Tibial nerve (tissue), 4 donors: ENCODE results near the gene NGEF. TPM values are rescaled to one million over a fixed set of nuclear protein-coding genes. Genes with fewer than 3 reads are reported as not detected.

ENCODE experiments used
- DNase-seq, 2 donors: peaks; one replicate each; pipeline ENCODE4 v3.0.0-alpha.2; 2019; ENCODE audit warnings: low spot score in 2 of 2
- H3K27ac ChIP-seq, 4 donors: fragments of 200-600 bp; sonication (generic) in 3 of 4; one replicate each; pipeline ENCODE4 v1.5.1; 2017 to 2019; ENCODE audit warnings: mild to moderate bottlenecking in 1 of 4
- H3K27me3 ChIP-seq, 2 donors: fragments of 200-600 bp; sonication (generic) in 1 of 2; one replicate each; pipeline versions ENCODE4 v1.5.1 to v1.6.0; 2017 to 2019
- H3K36me3 ChIP-seq, 3 donors: fragments of 200-600 bp; sonication (generic); one replicate each; pipeline ENCODE4 v1.5.1; 2018 to 2019
- H3K4me1 ChIP-seq, 4 donors: fragments of 200-600 bp; sonication (generic) in 3 of 4; one replicate each; pipeline ENCODE4 v1.5.1; 2017 to 2019
- H3K4me3 ChIP-seq, 4 donors: fragments of 200-600 bp; sonication (generic) in 3 of 4; one replicate each; pipeline ENCODE4 v1.5.1; 2017 to 2019; ENCODE audit warnings: mild to moderate bottlenecking in 1 of 4, moderate library complexity in 1 of 4
- H3K9me3 ChIP-seq, 4 donors: fragments of 200-600 bp; sonication (generic) in 3 of 4; one replicate each; pipeline ENCODE4 v1.5.1; 2017 to 2019
- EP300 ChIP-seq, 2 donors: sonication (generic); formaldehyde crosslinking; IDR thresholded peaks; one replicate each; pipeline ENCODE4 v1.6.1; 2017; ENCODE audit warnings: antibody characterized with exemption in 2 of 2, mild to moderate bottlenecking in 1 of 2
- POLR2A ChIP-seq, 2 donors: fragments of 450-650 bp; IDR thresholded peaks; one replicate each; pipeline ENCODE4 v1.6.1; 2017; ENCODE audit warnings: antibody characterized with exemption in 2 of 2, mild to moderate bottlenecking in 2 of 2, moderate library complexity in 2 of 2
- WGBS, 2 donors: methylation state at CpG; one replicate each; pipeline ENCODE4 v1.1.5; 2018; 5-methylcytosine and 5-hydroxymethylcytosine counted together
- total RNA-seq, 4 donors: library from RNA; depleted of rRNA; stranded (reverse); fragments of >200 nt; gene quantifications; one replicate each; pipeline ENCODE4 v1.1.0, GENCODE V29; 2016
- TF ChIP-seq, protein P1 (sequence below), 5 experiments: fragments of 200-600 bp in 3 of 5; fragments of 450-650 bp in 2 of 5; sonication (generic) in 3 of 5; IDR thresholded peaks; one replicate each; pipeline ENCODE4 v1.5.1; 2016 to 2019; ENCODE audit warnings: antibody characterized with exemption in 5 of 5, mild to moderate bottlenecking in 3 of 5, moderate library complexity in 2 of 5

NGEF gene
- total RNA-seq, 4 donors from 2014 or later, result 12.9 to 47.6 (median 22.7) TPM

DNA sequence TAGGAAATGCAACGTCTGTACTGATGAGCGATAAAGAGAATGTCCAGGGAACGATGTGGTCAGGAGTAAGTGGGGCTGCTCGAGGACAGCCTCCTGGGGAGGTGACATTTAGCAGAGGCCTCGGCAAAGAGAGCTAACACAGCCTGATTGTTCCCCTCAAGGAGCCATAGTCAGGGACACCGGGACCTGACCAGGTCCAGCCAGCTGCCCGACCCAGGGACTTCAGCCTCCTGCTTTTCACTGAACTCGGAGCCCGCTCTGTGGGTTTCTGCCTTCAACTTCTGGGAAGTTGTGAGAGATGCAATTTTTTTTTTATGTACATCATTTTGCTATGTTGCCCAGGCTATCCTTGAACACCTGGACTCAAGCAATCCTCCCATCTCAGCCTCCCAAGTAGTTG is 29.5 kb upstream of the NGEF start:
- no peak for DNase-seq
- no peak overlapping the region for H3K4me3 ChIP-seq
- H3K36me3 ChIP-seq, result no peaks in the 10 kb centered on the region
- H3K27ac ChIP-seq, result no peak overlapping the region
- WGBS, 2 donors, result 79 to 83% methylated on average over 9 of the region's 9 CpGs
- H3K4me1 ChIP-seq, result peaks cover 0 to 8% (median 0%) of the 10 kb centered on the region in 4 donors
- TF ChIP-seq EP300 (IDR thresholded peaks at IDR 0.05) (no peak), POLR2A (IDR thresholded peaks at IDR 0.05) (no peak)
- TF ChIP-seq, protein P1, sequence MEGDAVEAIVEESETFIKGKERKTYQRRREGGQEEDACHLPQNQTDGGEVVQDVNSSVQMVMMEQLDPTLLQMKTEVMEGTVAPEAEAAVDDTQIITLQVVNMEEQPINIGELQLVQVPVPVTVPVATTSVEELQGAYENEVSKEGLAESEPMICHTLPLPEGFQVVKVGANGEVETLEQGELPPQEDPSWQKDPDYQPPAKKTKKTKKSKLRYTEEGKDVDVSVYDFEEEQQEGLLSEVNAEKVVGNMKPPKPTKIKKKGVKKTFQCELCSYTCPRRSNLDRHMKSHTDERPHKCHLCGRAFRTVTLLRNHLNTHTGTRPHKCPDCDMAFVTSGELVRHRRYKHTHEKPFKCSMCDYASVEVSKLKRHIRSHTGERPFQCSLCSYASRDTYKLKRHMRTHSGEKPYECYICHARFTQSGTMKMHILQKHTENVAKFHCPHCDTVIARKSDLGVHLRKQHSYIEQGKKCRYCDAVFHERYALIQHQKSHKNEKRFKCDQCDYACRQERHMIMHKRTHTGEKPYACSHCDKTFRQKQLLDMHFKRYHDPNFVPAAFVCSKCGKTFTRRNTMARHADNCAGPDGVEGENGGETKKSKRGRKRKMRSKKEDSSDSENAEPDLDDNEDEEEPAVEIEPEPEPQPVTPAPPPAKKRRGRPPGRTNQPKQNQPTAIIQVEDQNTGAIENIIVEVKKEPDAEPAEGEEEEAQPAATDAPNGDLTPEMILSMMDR (IDR thresholded peaks at IDR 0.05), result no peak
- no peaks in the 10 kb centered on the region for H3K27me3 ChIP-seq
- no peaks in the 10 kb centered on the region for H3K9me3 ChIP-seq

DNA sequence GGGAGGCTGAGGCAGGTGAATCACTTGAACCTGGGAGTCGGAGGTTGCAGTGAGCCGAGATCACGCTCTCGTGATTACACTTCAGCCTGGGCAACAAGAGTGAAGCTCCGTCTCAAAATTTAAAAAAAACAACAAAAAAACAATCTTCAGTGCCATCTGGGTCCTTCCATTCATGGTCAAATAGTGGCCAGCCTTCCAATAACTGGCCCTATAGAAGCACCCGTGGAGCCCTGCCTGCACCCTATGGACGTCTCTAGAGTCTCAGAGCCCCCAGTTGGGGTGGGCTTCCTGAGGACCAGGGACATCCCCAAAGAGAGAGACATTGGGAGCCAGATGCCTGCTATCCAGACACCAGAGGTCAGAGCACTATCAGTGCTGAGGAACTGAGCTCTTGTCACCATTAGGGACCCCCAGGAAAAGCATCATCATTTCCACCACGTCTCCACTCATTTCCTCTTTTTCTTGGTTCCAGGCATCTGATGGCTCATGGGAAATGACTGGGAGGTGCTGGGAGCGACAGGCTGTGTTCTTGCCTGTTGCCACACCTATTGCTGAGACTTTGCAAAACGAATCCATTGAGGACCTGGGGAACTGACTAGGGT is 28.8 kb upstream of the NGEF start:
- H3K4me3 ChIP-seq, result no peak overlapping the region
- no peak overlapping the region for H3K27ac ChIP-seq
- no peak for DNase-seq
- WGBS, 2 donors, result 80 to 82% methylated on average over 10 of the region's 10 CpGs
- no peak for TF ChIP-seq POLR2A (IDR thresholded peaks at IDR 0.05)
- H3K4me1 ChIP-seq, result peaks cover 0 to 8% (median 0%) of the 10 kb centered on the region in 4 donors
- no peaks in the 10 kb centered on the region for H3K9me3 ChIP-seq
- no peaks in the 10 kb centered on the region for H3K27me3 ChIP-seq
- H3K36me3 ChIP-seq, result no peaks in the 10 kb centered on the region

DNA sequence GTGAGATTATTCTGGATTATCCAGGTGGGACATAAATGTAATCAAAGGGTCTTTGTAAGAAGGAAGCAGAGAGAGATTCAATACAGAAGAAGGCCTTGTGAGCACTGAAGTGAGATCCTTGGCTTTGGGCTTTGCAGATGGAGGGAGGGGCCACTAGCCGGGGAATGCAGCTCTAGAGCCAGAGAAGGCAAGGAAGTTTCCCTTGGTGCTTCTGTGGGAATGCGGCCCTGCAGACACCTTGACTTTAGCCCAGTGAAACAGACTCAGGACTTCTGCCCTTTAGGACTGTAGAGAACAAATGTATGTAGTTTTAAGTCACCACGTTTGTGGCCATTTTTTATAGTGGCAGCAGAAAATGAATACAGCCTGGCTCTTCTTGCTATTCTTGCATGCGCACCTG is 27.5 kb upstream of the NGEF start:
- H3K9me3 ChIP-seq, result no peaks in the 10 kb centered on the region
- DNase-seq, result no peak
- peaks cover 0 to 8% (median 0%) of the 10 kb centered on the region in 4 donors for H3K4me1 ChIP-seq
- no peak for TF ChIP-seq EP300 (IDR thresholded peaks at IDR 0.05)
- TF ChIP-seq, protein P1 (IDR thresholded peaks at IDR 0.05), result no peak
- no peak for TF ChIP-seq POLR2A (IDR thresholded peaks at IDR 0.05)
- H3K27ac ChIP-seq, result peak overlapping the region; percentile 56 to 89 (median 72)
- no peak overlapping the region for H3K4me3 ChIP-seq
- WGBS, 2 donors, result 73 to 86% methylated on average over 4 of the region's 4 CpGs
- no peaks in the 10 kb centered on the region for H3K36me3 ChIP-seq
- H3K27me3 ChIP-seq, result no peaks in the 10 kb centered on the region

DNA sequence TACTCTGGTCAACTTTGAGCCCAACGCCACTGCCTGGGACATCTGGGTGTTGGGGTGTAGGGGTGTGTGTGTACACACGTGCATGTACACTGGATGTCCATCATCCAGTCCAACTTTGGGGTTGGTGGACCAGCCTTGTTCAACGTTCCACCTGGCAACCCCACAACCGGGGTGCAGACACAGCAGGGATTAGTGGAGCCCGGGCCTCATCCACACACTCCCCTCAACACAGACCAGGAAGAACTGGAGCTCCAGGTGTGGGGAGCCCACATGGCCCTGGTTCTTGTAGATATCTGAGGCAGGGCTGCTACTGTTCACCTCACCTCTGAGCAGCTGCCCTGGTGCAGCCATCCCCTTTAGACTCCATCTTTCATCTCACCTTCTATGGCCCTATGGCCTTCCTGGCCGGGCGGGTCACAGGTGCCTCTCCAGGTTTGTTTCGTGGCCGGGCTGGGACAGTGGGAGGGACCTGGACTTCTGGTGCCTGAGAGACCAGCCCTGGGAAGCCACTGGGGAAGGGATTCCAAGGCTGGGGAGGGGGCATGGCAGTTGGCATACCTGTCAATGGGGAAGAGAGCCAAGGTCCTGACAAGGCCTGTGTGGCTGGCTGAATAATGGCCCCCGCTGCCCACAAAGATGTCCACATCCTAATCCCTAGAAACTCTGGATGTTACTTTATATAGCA is 26.9 kb upstream of the NGEF start:
- no peaks in the 10 kb centered on the region for H3K36me3 ChIP-seq
- no peak for DNase-seq
- no peak for TF ChIP-seq POLR2A (IDR thresholded peaks at IDR 0.05)
- no peak for TF ChIP-seq EP300 (IDR thresholded peaks at IDR 0.05)
- TF ChIP-seq, protein P1 (IDR thresholded peaks at IDR 0.05), result no peak
- H3K4me3 ChIP-seq, result no peak overlapping the region
- no peaks in the 10 kb centered on the region for H3K9me3 ChIP-seq
- no peaks in the 10 kb centered on the region for H3K27me3 ChIP-seq
- 75 to 88% methylated on average over 9 to 10 of the region's 10 CpGs for WGBS, 2 donors
- peaks cover 0 to 8% (median 0%) of the 10 kb centered on the region in 4 donors for H3K4me1 ChIP-seq
- peak overlapping the region; percentile 56 to 89 (median 72) for H3K27ac ChIP-seq

DNA sequence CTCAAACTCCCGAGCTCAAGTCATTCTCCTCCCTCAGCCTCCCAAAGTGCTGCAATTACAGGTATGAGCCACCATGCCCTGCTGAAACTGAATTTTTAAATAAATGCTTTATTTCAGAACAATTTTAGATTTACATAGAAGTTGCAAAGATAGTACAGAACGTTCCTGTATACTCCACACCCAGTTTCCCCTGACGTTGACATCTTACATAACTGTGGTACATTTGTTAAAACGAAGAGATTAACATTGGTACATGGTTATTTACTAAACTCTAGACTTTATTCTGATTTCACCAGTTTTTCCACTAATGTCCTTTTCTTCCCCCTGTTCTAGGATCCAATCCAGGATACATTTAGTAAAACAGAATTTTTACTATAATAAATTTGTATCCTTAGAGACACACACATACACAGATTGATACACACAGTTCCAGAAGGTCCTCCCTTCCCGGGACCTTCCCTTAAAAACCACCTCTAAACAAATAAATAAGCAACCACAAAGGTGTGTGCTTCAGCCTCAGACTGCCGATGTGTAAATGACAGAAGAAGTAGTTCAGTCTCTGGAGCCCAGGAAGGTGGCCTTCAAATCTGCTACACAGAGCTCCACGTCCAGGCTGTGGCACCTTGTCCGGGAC is 26.3 kb upstream of the NGEF start:
- H3K27ac ChIP-seq, result peak overlapping the region; percentile 56 to 89 (median 72)
- H3K4me1 ChIP-seq, result peaks cover 0 to 8% (median 0%) of the 10 kb centered on the region in 4 donors
- H3K9me3 ChIP-seq, result no peaks in the 10 kb centered on the region
- H3K36me3 ChIP-seq, result no peaks in the 10 kb centered on the region
- DNase-seq, result no peak
- H3K4me3 ChIP-seq, result no peak overlapping the region
- TF ChIP-seq, protein P1 (IDR thresholded peaks at IDR 0.05), result peak in 1 of 5 experiments; percentile 33
- TF ChIP-seq EP300 (IDR thresholded peaks at IDR 0.05) (peak; percentile 72 to 91), POLR2A (IDR thresholded peaks at IDR 0.05) (no peak)
- 60 to 72% methylated on average over 8 of the region's 8 CpGs for WGBS, 2 donors
- no peaks in the 10 kb centered on the region for H3K27me3 ChIP-seq
